Caco-2 (cell line): ENCODE measurements around the gene TARDBP. TPM values are rescaled to one million over a fixed set of nuclear protein-coding genes. Genes with fewer than 3 reads are reported as not detected.

Experiments
- BruUV-seq: library from RNA; stranded (reverse); fragments of 400-500 nt; replicated peaks from 2 replicates; lab custom pipeline; 2021; lab: Mats Ljungman, UMichigan
- CTCF ChIA-PET: fragments of 300-600 bp; sonication (Branson Sonifier 250); formaldehyde crosslinking; loops from one replicate; lab custom pipeline; 2022; ENCODE audit warnings: antibody characterized with exemption; lab: Charles Lee
- POLR2A ChIA-PET: fragments of 300-600 bp; sonication (Branson Sonifier 250); formaldehyde crosslinking; loops from one replicate; lab custom pipeline; 2022; ENCODE audit warnings: antibody characterized with exemption; lab: Charles Lee
- DNase-seq, 2 experiments: peaks; one replicate each; pipeline versions ENCODE4 v3.0.0 to v3.0.0-alpha.2; 2020 to 2022
- H3K27me3 ChIP-seq: replicated peaks from 2 replicates; pipeline ENCODE4 v1.6.0; 2011; ENCODE audit warnings: low read length; ENCODE audit not compliant: control insufficient read depth, insufficient read depth
- H3K36me3 ChIP-seq: 2 replicates; pipeline ENCODE4 v1.5.1; 2011; ENCODE audit warnings: low read length; ENCODE audit not compliant: control insufficient read depth, insufficient read depth
- H3K4me1 ChIP-seq: fragments of 250-450 bp; sonication (Bioruptor Pico); 2 replicates; pipeline ENCODE4 v1.5.1; 2020; ENCODE audit warnings: mild to moderate bottlenecking
- H3K4me3 ChIP-seq: 2 replicates; pipeline ENCODE4 v1.5.1; 2011; ENCODE audit warnings: low read depth, mild to moderate bottlenecking, control low read depth, low read length
- H3K9me3 ChIP-seq: fragments of 250-450 bp; sonication (Bioruptor Pico); 2 replicates; pipeline ENCODE4 v1.5.1; 2020; ENCODE audit warnings: mild to moderate bottlenecking, moderate library complexity
- H3K27ac Mint-ChIP-seq: one replicate; pipeline ENCODE4 v1.8.0; 2022; ENCODE audit warnings: mixed read lengths; ENCODE audit not compliant: unreplicated experiment
- H3K27me3 Mint-ChIP-seq: one replicate; pipeline ENCODE4 v1.8.0; 2022; ENCODE audit warnings: mixed read lengths; ENCODE audit not compliant: insufficient read depth, unreplicated experiment
- H3K36me3 Mint-ChIP-seq: one replicate; pipeline ENCODE4 v1.8.0; 2022; ENCODE audit warnings: mild to moderate bottlenecking, mixed read lengths; ENCODE audit not compliant: insufficient read depth, unreplicated experiment
- H3K4me1 Mint-ChIP-seq: one replicate; pipeline ENCODE4 v1.8.0; 2022; ENCODE audit warnings: low read depth, mixed read lengths; ENCODE audit not compliant: unreplicated experiment
- H3K4me3 Mint-ChIP-seq: one replicate; pipeline ENCODE4 v1.8.0; 2022; ENCODE audit warnings: mild to moderate bottlenecking, moderate library complexity, mixed read lengths; ENCODE audit not compliant: unreplicated experiment
- H3K9me3 Mint-ChIP-seq: one replicate; pipeline ENCODE4 v1.8.0; 2022; ENCODE audit warnings: mixed read lengths; ENCODE audit not compliant: unreplicated experiment
- intact Hi-C: fragments of 100-400 bp; cut with micrococcal nuclease; formaldehyde crosslinking; loops from one replicate; pipeline ENCODE4 v1.10.0; 2022; ENCODE audit not compliant: unreplicated experiment
- total RNA-seq: library from RNA; stranded (reverse); gene quantifications from 2 replicates; pipeline ENCODE4 v1.2.3, GENCODE V29; 2022
- TF ChIP-seq, protein P1 (sequence below), 2 experiments: fragments of 200-600 bp in 1 of 2; IDR thresholded peaks; 1 replicate in 1 of 2; 2 replicates in 1 of 2; pipeline versions ENCODE4 v1.5.1 to v1.8.0; 2011 to 2022; ENCODE audit warnings: antibody characterized with exemption in 1 of 2, control low read depth in 1 of 2, inconsistent platforms in 1 of 2, low read depth in 1 of 2, low read length in 1 of 2, mild to moderate bottlenecking in 1 of 2, moderate library complexity in 1 of 2; ENCODE audit not compliant: insufficient read depth in 1 of 2, severe bottlenecking in 1 of 2, unreplicated experiment in 1 of 2

Gene TARDBP
- total RNA-seq, 1 experiment from 2014 or later, result 181 TPM

DNA sequence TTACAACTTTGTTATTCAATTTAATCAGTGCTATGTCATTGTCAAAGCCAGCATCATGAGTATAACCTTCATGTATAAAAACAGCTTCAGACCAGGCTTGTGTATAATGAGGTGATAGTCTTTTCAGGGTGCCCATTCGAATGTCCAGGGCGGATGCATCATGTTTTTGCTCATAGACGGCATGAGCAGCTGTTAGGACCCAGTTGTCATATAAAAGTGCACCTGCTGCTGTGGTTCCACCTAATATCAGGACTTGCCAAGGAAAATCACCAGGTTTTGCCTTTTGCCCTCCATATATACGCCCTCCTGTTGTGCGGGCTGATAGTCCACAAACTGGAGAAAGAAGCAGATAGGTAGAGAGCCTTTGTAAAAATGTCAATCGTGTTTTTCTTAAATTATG lies 14.9 kb downstream of the TARDBP start:
- H3K27me3 Mint-ChIP-seq, result no peaks in the 10 kb centered on the region
- no peak overlapping the region for H3K27ac Mint-ChIP-seq
- intact Hi-C loops, result no loop called here
- no peaks in the 10 kb centered on the region for H3K9me3 Mint-ChIP-seq
- ChIA-PET POLR2A (no interaction called here), CTCF (no interaction called here)
- TF ChIP-seq, protein P1, sequence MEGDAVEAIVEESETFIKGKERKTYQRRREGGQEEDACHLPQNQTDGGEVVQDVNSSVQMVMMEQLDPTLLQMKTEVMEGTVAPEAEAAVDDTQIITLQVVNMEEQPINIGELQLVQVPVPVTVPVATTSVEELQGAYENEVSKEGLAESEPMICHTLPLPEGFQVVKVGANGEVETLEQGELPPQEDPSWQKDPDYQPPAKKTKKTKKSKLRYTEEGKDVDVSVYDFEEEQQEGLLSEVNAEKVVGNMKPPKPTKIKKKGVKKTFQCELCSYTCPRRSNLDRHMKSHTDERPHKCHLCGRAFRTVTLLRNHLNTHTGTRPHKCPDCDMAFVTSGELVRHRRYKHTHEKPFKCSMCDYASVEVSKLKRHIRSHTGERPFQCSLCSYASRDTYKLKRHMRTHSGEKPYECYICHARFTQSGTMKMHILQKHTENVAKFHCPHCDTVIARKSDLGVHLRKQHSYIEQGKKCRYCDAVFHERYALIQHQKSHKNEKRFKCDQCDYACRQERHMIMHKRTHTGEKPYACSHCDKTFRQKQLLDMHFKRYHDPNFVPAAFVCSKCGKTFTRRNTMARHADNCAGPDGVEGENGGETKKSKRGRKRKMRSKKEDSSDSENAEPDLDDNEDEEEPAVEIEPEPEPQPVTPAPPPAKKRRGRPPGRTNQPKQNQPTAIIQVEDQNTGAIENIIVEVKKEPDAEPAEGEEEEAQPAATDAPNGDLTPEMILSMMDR (IDR thresholded peaks at IDR 0.05; ENCODE audit: insufficient read depth in 1 of 2, low read depth in 1 of 2, low read length in 1 of 2, severe bottlenecking in 1 of 2, unreplicated experiment in 1 of 2), result no peak
- H3K36me3 Mint-ChIP-seq, result peaks cover 74% of the 10 kb centered on the region
- no peaks in the 10 kb centered on the region for H3K4me1 Mint-ChIP-seq
- H3K36me3 ChIP-seq, result peaks cover 2% of the 10 kb centered on the region
- BruUV-seq, result no TSS peak
- no peak overlapping the region for H3K4me3 Mint-ChIP-seq
- no peaks in the 10 kb centered on the region for H3K4me1 ChIP-seq
- H3K27me3 ChIP-seq, result no peaks in the 10 kb centered on the region
- H3K4me3 ChIP-seq, result no peak overlapping the region
- DNase-seq, result no peak
- H3K9me3 ChIP-seq, result no peaks in the 10 kb centered on the region

DNA sequence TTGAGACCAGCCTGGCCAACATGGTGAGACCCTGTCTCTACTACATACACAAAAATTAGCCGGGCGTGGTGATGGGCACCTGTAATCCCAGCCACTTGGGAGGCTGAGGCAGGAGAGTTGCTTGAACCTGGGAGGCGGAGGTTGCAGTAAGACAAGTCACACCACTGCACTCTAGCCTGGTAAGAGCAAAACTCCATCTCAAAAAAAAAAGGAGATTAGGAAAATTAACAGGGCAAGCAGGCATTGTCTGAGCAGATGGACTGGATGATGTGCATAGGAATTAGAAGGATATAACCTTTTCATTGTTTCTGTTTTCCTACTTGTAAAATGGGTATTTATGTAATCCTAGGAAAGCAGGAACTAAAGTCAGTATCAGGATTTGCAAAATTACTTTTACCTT lies 15.6 kb downstream of the TARDBP start:
- Mint-ChIP-seq H3K9me3 (no peaks in the 10 kb centered on the region), H3K4me3 (no peak overlapping the region), H3K4me1 (no peaks in the 10 kb centered on the region), H3K27me3 (no peaks in the 10 kb centered on the region), H3K27ac (no peak overlapping the region), H3K36me3 (peaks cover 67% of the 10 kb centered on the region)
- DNase-seq, result no peak
- TF ChIP-seq, protein P1 (IDR thresholded peaks at IDR 0.05; ENCODE audit: insufficient read depth in 1 of 2, low read depth in 1 of 2, low read length in 1 of 2, severe bottlenecking in 1 of 2, unreplicated experiment in 1 of 2), result no peak
- Histone ChIP-seq H3K36me3 (peaks cover 2% of the 10 kb centered on the region), H3K4me1 (no peaks in the 10 kb centered on the region), H3K4me3 (no peak overlapping the region), H3K27me3 (no peaks in the 10 kb centered on the region), H3K9me3 (no peaks in the 10 kb centered on the region)
- BruUV-seq, result no TSS peak
- intact Hi-C loops, result no loop called here
- ChIA-PET POLR2A (no interaction called here), CTCF (no interaction called here)

DNA sequence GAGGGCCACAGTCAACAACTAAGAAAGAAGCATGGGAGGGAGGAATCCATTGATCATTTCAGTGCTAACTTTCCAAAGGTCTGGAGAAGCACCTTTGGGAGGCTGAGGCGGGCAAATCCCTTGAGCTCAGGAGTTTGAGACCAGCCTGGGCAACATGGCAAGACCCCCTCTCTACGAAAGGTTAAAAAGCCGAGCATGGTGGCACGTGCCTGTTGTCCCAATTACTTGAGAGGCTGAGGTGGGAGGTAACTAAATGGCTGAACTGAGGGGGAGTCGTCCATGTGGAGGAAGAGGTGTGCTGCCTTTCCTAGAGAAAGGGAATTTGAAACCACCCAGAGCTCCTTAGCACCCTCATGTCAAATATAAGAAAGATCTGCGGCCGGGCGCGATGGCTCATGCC lies 18.4 kb downstream of the TARDBP start:
- DNase-seq, result no peak
- Mint-ChIP-seq H3K9me3 (no peaks in the 10 kb centered on the region), H3K27ac (no peak overlapping the region), H3K4me1 (no peaks in the 10 kb centered on the region), H3K36me3 (peaks cover 38% of the 10 kb centered on the region), H3K4me3 (no peak overlapping the region), H3K27me3 (no peaks in the 10 kb centered on the region)
- intact Hi-C loops, result no loop called here
- TF ChIP-seq, protein P1 (IDR thresholded peaks at IDR 0.05; ENCODE audit: insufficient read depth in 1 of 2, low read depth in 1 of 2, low read length in 1 of 2, severe bottlenecking in 1 of 2, unreplicated experiment in 1 of 2), result no peak
- no peak overlapping the region for H3K4me3 ChIP-seq
- POLR2A ChIA-PET, result no interaction called here
- BruUV-seq, result no TSS peak
- H3K36me3 ChIP-seq, result peaks cover 2% of the 10 kb centered on the region
- no peaks in the 10 kb centered on the region for H3K9me3 ChIP-seq
- H3K27me3 ChIP-seq, result no peaks in the 10 kb centered on the region
- no peaks in the 10 kb centered on the region for H3K4me1 ChIP-seq
- CTCF ChIA-PET, result no interaction called here
